ENCODE results near the gene MAP2K6. TPM values are rescaled to one million over a fixed set of nuclear protein-coding genes. Genes with fewer than 3 reads are reported as not detected.
A peak's percentile ranks its signal among the peaks of the same experiment; 100 is the strongest.

The MAP2K6 gene
- total RNA-seq, 1 experiment from 2014 or later: 17.7 TPM

- no peak overlapping the region for H3K56ac ChIP-seq (ENCODE audit: insufficient read length, low read depth, low read length)
- Mint-ChIP-seq H3K4me1 (peaks cover 47 to 68% of the 10 kb centered on the region in 2 experiments), H3K27me3 (ENCODE audit: low read depth) (no peaks in the 10 kb centered on the region), H3K4me3 (no peak overlapping the region), H3K36me3 (ENCODE audit: insufficient read depth in 1 of 3, low read depth in 3 of 3) (no peaks in the 10 kb centered on the region), H3K27ac (peak overlapping the region; percentile 46 to 72 (median 71); a peak in 5 of 7 replicates), H3K9me3 (no peaks in the 10 kb centered on the region)
- H4K91ac ChIP-seq (ENCODE audit: insufficient read length, low read depth, low read length): no peak overlapping the region
- DNase-seq: no peak
- H2BK5ac ChIP-seq (ENCODE audit: insufficient read length, low read length): no peak overlapping the region
- H3K9me3 ChIP-seq (ENCODE audit: control insufficient read depth, low read depth, low read length): no peaks in the 10 kb centered on the region
- no peak overlapping the region for H2BK15ac ChIP-seq (ENCODE audit: low read depth, low read length)
- H2BK12ac ChIP-seq (ENCODE audit: insufficient read length, low read depth, low read length): no peak overlapping the region
- no peaks in the 10 kb centered on the region for H3K27me3 ChIP-seq (ENCODE audit: insufficient read depth, low read length)
- no CpG with 5 or more reads among the region's 9 CpGs for whole genome bisulfite sequencing (ENCODE audit: extremely low coverage, insufficient read length, low lambda C conversion rate)
- no peak overlapping the region for H2AFZ ChIP-seq (ENCODE audit: low read length)
- peaks cover 2% of the 10 kb centered on the region; the same call in 1 of the 2 replicates for H3K79me2 ChIP-seq (ENCODE audit: insufficient read depth, low read length)
- no peak overlapping the region for H3K9ac ChIP-seq (ENCODE audit: extremely low read depth, insufficient read length, low read length)
- TF ChIP-seq CTCF (conservative IDR thresholded peaks at IDR 0.05): no peak
- H4K5ac ChIP-seq (ENCODE audit: insufficient read length, low read depth, low read length): no peak overlapping the region
- H3K27ac ChIP-seq (ENCODE audit: insufficient read length, low read depth, low read length): no peak overlapping the region
- H3K14ac ChIP-seq (ENCODE audit: insufficient read depth, low read length): no peak overlapping the region
- no peak overlapping the region for H3K4ac ChIP-seq (ENCODE audit: low read depth, low read length)
- H3K23ac ChIP-seq (ENCODE audit: insufficient read length, low read depth, low read length): no peak overlapping the region
- H4K20me1 ChIP-seq (ENCODE audit: control insufficient read depth, insufficient read depth, insufficient read length): no peaks in the 10 kb centered on the region
- H2AK5ac ChIP-seq (ENCODE audit: insufficient read length, low read length): no peak overlapping the region
- no peak overlapping the region for H3K18ac ChIP-seq (ENCODE audit: insufficient read length, low read depth, low read length)
- H3K79me1 ChIP-seq (ENCODE audit: insufficient read depth, low read depth, low read length, poor library complexity, severe bottlenecking): no peaks in the 10 kb centered on the region
- no peak overlapping the region for H2BK20ac ChIP-seq (ENCODE audit: low read depth, low read length, poor library complexity, severe bottlenecking)
- H3K4me2 ChIP-seq (ENCODE audit: insufficient read depth, insufficient read length, low read length): no peak overlapping the region
- no peak overlapping the region for H3T11ph ChIP-seq (ENCODE audit: low read length)
- no peak overlapping the region for H2BK120ac ChIP-seq (ENCODE audit: low read depth, low read length, poor library complexity, severe bottlenecking)
- H3K4me1 ChIP-seq (ENCODE audit: insufficient read depth, low read length): peaks cover 9% of the 10 kb centered on the region; the same call in 1 of the 2 replicates
- H4K8ac ChIP-seq (replicated peaks; ENCODE audit: insufficient read length, low read depth, low read length): no peak overlapping the region
- peaks cover 4% of the 10 kb centered on the region for H3K23me2 ChIP-seq (ENCODE audit: insufficient read length, low read depth, low read length, poor library complexity, severe bottlenecking)
Observed at GRCh38 chr17:69500911-69501429, 86.5 kb downstream of the MAP2K6 start.
